COR-L47 (cell line): ENCODE measurements around the gene KDM5A.
A peak's percentile ranks its signal among the peaks of the same experiment; 100 is the strongest.
"Not testable (repeated sequence)": the region's sequence is repeated elsewhere in the genome, so short reads cannot be mapped to it uniquely, and the experiment has no call there.

Experiments
- DNase-seq: peaks from one replicate; lab custom pipeline; 2025; lab: John Stamatoyannopoulos, UW

Gene KDM5A

DNA sequence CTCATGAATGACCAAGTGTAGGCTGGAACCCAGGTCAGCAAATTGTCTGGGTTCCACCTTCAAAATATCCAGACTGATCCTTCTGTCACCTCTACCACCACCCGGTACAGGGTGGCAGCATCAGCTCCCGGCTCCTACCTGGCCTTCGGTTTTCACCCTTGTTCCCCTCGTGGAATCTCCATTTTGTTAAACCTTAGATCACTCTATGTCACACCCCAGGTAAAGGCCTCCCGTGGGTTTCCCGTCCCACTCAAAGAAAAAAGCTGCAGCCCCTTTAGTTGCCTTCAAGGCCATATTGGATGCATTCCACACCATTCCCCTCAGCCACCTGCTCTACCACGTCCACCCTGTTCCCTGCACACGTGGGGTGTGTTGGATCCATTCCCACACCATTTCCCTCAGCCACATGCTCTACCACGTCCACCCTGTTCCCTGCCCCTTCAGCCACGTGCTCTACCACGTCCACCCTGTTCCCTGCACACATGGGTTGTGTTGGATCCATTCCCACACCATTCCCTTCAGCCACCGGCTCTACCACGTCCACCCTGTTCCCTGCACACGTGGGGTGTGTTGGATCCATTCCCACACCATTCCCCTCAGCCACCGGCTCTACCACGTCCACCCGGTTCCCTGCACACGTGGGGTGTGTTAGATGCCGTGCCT is 150.3 kb downstream of the KDM5A start:
- no peak for DNase-seq

DNA sequence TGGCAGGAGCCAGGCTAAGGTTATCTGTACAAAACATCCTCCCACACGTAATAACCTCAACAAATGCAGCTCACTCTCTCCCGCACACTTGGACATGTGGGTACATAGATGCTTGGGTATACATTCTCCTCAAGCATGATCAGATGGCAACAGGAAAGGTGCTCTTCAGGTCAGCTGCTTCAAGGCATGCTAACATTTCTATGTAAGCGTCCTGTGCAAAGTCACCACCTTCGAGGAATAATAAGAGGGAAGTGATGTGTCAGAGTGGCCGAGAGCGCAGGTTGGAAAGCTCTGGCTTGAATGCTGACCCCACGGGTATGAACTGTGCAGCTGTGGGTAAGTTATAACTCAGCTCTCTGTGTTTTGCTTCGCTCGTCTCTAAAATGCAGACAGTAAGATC is 151.0 kb downstream of the KDM5A start:
- no peak for DNase-seq

DNA sequence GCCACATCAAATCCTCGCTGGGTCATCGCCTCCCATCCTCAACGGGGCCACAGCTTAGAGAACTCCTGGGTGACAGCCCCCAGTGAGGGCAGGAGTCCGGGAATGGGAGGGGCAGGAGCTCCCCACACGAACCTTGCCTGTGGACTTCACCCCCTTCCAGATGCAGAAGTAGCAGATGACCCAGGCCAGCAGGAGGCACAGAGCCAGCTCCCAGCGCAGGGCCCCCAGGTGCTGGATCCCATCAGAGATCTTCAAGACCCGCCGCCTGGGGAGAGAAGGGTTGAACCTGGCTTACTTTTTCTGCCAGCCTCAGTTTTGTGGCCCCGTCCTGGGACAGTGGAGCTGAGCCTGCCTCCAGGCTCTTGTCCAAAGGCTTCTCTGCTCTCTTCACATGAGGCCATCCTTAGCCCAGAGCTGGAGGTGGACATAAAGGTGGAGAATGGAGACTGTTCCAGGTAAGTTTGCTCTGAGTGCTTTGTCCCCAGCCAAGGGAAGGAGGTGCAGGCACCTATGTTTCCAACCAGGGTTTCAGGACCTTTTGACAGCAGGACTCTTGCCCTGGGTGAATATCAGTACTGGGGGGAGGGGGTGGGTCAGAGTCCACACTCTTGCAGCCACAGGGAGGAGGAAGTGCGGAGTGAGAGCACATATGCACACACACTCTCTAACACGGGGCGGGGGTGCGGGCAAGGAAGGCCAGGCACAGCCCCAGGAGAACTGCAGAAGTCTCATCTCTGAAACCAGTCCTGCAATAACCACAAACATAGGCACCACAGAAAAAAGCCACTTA is 151.9 kb downstream of the KDM5A start:
- no peak for DNase-seq

DNA sequence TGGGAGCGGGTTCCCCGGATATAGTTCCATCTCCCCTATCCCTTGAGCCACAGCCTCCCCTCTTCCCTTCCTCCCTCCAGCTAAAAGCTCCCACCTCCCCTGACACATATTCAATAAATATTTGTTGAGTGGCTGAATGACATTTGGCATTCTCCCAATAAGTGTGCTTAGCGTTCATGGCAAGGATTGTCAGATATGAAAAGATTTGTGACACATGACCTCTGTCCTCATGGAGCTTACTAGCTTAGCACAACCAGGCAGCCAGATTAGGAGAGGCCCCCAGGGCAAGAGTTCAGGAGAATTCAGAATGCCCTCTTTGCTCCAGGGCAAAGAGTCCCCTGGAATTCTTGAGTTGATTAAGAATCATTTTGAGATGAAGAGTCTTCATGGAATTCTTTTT is 152.7 kb downstream of the KDM5A start:
- no peak for DNase-seq

DNA sequence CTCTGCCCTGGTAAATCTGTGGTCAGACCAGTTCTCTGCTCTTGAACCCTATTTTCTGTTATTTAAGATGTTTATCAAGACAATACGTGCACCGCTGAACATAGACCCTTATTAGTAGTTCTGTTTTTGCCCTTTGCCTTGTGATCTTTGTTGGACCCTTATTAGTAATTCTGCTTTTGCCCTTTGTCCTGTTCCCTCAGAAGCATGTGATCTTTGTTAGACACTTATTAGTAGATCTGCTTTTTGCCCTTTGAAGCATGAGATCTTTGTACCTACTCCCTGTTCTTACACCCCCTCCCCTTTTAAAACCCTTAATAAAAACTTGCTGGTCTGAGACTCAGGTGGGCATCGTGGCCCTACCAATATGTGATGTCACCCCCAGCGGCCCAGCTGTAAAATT is 153.2 kb downstream of the KDM5A start:
- DNase-seq, result not testable (repeated sequence)

DNA sequence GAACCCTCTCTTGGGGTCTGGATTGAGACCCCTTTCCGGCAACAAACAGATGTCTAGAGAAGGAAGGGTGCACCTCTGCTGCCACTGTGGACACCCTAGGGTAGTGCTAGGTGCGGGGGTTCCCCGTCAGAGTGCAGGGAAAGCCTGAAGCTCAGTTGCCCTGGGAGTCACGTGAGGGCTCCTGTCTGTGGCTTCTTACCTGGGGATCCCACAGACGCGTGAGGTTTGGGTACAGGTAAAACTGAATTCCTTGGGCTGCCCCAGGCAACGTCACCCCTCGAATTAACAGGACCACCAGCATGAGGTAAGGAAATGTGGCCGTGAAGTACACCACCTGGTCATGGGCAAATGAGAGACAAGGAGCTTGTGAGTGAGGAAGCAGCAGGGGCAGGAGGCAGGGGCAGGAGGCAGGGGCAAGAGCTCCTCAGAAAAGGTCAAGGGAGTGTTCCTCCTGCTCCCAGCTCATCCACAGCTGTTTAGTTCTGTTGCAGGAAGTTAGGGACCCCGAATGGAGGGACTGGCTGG is 154.2 kb downstream of the KDM5A start:
- no peak for DNase-seq

DNA sequence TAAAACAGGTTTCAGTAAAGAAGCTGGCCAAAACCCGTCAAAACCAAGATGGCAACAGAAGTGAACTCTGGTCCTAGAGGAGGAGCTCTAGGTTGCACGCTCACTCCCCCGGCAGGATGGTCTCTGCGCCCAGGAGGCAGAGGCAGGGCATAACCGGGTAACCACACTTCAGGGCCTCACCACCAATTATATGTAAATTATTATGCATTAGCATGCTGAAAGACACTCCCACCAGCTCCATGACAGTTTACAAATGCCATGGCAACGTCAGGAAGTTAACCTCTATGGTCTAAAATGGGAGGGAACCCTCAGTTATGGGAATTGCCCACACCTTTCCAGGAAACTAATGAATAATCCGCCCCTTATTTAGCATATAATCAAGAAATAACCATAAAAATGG is 155.1 kb downstream of the KDM5A start:
- DNase-seq, result no peak

DNA sequence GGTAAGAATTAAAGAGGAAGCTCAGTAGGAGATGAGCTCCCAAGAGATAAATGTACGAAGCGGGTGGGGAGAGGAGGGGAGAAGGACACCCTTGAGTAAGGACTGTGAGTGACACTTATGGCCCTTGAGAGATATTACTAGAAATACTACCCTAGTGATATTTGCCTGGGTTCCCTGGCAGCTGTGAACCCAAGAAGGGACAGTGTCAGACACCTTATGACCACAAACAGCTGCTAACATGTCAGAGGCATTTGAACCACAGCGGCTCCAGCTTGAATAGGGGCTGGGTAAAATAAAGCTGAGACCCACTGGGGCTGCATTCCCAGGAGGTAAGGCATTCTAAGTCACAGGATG is 155.5 kb downstream of the KDM5A start:
- no peak for DNase-seq

DNA sequence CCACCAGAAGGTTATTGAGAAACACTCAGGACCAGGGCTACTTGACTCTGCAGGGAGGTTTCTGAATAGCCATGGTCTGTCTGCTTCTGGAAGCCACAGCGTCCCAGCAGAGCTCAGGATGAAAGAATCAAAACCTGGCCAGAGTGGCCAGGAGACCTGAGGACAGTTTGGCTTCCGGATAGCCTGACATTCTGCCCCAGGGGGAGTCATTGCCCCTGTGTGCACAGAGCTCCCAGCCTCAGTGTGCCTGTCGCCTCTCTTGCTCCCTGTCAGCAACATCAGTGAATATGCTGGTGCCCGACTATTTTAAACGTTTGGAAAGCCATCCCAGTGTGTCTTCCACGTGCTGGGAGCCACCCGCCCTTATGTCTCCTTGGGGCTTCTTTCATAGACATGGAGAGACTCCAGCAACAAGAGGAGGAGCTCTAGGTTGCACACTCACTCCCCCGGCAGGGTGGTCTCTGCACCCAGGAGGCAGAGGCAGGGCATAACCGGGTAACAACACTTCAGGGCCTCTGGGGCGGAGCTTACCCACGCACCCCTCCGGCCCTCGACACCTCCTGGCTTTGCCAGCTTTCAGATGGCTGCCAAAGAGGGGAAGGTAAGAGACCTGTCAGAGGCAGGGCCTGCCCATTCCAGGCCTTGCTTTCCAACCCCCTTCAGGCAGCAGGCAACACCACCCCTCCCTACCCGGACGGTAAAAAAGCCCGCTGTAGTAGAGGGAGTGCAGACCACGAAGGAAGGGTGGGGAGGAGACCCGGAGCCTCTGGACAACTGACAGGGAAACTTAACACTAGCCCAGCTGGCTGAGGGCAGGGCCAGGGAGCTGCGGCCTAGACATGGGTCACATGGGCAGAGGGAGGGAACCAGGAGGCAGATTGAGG is 156.1 kb downstream of the KDM5A start:
- no peak for DNase-seq

DNA sequence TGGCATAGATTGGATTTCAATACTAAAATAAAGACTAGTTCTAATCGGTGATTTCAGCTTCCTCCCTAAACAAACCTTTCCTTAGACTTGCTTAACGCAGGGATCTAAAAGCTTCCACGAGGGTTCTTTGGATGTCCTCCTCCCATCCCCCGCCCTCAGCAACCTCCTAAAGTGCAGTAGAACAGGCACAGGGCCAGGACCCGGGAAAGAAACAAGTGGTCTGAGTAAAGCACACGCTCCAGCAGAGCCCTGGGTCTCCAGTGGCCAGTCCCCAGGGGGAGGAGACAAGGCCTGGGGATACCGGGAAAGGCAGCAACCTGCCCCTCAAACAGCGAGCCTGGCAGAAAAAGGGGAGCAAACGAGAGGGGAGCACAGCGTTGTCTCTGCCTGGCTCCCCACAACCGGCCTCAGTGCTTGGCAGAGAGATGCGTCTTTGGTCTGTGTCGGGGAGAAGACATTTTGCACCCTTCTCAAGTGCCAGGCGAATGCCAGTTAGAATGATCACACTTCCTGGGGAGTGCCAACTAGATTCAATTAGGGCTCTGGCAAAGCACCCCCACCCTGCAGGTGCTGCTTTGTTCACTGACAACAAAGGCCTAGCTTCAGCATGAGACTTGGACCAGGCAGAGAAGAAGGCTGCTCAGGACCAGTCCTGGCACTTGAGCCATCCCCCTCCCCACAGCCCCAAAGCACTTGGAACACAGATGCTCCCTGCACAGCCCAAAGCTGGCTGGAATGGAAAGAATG is 158.0 kb downstream of the KDM5A start:
- peak; percentile 20 for DNase-seq
